NCI-H446 (cell line): ENCODE data around the gene ZNF221.
A peak's percentile ranks its signal among the peaks of the same experiment; 100 is the strongest.
"Not testable (repeated sequence)": the region's sequence is repeated elsewhere in the genome, so short reads cannot be mapped to it uniquely, and the experiment has no call there.

ENCODE experiments used
- DNase-seq, 2 experiments: peaks; one replicate each; lab custom pipeline; 2025; lab: John Stamatoyannopoulos, UW

ZNF221 gene

GRCh38 chr19:43950834-43951645 is at the start of gene ZNF221:
Gene ZNF221, plus strand, starts transcription at chr19:43951228. Its CDS starts 11,499 bp downstream, at chr19:43962727.
- DNase-seq: peak; percentile 84 to 97

DNA sequence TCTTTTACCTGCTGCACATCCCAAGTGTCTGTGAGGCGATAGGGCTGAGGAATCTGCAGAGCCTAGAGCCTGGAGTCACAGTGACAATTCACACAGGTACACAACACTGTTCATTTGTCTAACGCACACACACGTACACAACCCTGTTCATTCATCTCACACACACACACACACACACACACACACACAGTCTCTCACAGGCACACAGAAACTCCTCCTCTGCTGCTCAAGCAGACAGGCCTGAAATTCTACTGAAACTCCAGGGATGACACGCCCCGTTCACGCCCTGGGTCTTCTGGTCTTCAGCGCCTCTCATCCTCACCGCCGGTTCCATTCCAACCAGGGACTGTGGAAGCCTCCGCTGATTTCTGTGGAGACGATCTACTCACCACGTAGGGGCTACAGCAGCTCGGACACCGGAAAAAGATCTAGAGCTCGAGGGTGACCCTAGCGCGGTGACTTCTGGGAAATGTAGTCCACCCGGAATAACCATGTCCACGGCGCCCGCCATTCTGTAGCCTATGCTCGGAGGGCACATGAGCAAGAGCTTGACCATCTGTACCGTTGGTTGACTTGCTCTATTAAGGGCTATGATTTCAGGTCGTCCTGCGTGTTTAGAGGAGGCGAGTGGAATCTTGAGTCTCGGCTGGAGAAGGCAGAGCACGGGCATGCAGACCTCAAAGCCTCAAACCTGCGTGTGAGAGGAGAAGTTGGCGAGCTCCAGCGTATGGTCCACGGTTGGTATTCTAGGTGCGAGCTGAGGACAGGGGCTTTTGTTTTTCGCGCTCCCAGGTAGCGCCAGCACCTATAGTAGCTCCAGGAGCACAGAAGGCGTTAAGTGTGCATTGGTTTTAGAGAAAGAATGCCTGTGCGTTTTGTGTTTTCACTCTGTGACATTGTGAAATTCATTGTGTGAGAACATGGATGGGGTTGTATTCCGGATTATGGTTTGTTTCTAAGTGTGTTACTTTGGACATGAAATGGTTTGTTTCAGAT is 49.3 kb upstream of the ZNF221 start:
- DNase-seq: peak; percentile 19 to 67

DNA sequence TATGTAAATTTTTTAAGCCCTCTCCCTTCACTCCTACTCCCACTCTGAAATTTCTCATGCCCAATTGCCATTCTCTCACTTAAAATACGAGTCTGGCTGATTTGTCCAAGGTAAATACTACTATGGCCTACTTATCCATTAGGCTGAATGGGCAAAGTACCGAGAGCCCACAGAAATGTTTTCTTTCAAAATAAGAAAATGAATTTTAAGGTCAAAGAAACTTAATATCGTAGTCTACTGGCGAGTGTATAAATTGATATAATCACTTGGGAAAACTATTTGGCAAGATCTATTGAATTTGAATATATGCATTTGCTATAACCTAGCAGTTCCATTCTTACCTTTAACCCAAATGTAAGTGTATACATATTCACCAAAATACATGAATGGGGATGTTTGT is 48.6 kb upstream of the ZNF221 start:
- no peak for DNase-seq

GRCh38 chr19:43905897-43906296 is 45.1 kb upstream of the ZNF221 start:
- DNase-seq: no peak

DNA sequence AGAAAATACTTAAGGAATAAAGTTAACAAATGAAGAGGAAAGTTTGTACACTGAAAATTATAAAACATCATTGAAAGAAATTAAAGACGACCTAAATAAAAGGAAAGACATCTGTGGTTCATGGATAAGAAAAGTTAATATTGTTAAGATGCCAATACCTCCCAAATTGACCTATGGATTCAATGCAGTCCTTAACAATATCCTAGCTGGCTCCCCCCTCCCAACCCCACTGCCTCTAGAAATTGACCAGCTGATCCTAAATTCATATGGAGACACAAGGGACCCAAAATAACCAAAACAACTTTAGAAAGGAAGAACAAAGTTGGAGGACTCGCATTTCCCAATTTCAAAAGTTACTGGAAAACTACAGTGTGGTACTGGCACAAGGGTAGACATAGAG is 44.3 kb upstream of the ZNF221 start:
- DNase-seq: no peak

DNA sequence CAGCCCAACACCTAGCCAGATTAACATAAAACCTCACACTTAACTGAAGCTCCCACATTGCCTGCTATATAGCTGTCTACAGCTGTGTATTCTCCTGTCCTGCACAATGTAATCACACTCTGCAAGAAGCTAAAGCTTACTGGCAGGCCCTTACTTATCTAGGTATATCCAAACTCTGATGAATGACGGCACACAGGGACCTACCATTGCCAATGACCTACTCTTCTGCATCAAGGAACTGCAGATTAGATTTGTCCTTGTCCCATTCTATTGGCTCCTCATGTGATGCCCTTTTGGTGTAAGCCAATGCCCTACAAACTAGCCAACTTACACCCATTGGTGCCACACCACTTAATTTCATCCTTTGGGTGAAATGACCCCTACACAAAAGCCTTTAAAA is 42.4 kb upstream of the ZNF221 start:
- no peak for DNase-seq

- no peak for DNase-seq
These were observed 40.1 kb upstream of the ZNF221 start for GRCh38 chr19:43910884-43911283.

- no peak for DNase-seq
These were observed 37.6 kb upstream of the ZNF221 start for GRCh38 chr19:43913383-43913782.

DNA sequence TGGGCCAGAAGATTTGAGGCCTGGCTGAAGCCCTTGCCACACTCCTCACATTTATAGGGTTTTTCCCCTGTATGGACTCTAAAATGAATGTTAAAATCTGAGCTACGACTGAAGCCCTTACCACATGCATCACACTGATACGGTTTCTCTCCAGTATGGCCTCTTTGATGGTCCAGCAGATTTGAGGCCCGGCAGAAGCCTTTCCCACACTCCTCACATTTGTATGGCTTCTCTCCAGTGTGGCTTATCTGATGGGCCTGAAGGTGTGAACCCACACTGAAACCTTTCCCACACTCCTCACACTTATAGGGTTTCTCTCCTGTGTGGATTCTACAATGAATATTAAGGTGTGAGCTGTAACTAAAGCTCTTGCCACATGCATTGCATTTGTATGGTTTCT is 37.0 kb upstream of the ZNF221 start:
- DNase-seq: no peak

DNA sequence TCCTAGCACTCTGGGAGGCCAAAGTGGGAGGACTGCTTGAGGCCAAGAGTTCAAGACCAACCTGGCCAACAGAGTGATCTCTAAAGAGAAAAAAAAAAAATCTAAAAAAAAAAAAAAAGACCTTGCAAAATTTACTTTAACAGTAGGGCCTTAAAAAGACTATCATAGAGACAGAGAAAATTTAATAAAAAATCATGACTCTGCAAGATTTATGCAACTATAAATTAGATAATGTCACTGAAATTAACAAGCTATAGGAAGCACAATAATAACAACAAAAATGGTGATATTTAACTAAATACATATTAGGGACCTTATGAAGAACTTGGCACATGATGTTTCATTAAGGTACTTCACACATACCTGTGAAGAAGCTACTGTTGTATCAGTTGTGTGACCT is 27.2 kb upstream of the ZNF221 start:
- no peak for DNase-seq

DNA sequence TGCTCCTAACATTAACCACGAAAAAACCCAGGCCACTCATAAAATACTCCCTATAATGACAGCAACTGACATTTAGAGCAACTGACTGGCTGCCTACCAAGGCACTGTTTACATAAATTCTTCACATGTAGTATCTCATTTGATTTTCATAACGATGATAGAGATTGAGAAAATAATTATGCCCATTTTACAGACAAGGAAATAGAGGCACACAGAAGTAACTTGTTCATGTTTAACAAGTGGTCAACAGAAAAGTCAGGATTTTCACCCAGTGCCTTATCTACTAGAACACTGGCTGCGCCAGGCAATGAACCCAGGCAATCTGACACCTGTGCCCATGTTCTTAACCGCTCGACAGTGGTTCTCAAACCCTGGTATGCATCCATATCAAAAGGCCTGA is 22.2 kb upstream of the ZNF221 start:
- DNase-seq: no peak

DNA sequence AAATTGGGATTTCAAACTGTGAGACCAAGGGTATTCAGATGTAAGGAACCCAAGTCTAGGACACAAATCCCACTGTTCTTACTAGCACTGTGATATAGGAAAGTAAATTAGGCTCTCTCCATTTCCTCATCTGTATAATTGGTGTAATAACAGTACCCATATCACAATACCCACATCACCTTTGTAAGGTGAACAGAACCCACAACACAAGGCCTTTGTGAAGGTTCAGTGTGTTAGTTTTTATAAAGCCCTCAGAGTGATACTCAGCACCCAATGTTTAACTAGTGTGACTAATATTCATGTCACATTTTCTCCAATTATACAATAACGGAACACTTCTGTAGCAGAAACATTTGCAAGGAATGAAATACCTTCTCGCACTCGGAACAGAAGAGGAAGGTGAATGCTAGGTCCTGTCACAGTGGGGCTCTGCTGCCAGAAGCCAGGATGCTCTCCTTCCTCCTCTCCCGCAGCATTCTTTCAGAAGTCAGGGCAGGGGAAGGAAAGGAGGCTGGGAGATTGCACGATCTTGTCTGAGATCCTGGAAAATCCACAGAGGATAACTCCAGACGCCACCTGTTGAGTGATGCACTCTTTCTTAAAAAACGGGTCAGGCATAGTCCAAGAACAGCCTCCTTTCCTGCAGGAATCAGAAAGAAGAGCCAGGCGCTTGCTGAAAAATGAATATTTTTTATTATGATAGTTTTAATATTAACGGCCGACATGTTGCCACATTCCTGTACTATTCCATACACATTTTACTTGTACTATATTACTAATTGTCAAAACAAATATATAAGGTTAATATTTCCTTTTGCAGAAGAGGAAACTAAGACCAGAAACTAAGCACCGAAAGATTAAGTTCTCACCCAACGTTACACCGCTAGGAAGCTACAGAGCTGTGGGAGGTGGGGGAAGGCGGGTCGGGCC is 16.7 kb upstream of the ZNF221 start:
- DNase-seq: no peak

DNA sequence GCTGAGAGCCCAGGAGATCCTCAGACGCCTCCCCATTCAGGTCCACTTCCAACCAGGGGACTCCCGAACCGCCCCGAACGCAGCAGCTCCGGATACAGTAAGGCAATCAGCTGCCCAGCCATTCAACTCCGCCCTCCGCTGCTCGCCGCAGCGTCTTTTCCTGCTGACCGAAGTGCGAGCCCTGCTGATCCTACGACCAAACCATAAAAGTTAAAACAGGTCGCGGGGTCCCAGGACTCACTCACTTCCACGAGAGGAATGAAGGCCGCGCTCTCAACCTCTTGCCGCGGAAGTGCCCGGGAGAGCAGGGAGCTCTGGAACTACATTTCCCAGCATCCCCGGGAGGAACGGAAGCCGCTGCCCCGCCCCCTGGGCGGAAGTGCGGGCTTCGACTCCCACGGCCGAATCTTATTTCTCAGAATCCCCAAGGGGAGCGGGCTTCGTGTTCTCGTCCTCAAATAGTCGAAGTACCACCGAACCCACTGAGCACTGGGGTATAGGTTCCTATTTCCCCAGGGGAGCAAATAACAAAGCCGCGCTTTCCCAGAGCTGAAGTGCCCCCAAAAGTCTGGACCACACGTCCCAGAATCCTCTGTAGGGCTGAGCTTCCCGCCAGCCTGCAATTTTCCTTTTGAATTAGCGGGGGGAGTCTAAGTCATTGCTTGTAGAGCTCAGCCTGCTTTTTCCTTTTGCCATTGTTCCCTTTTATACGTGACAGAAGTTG is 15.9 kb upstream of the ZNF221 start, which contains the start of gene ZNF45:
ZNF45 (minus strand) TSS at position 298 of the 724 bp plus-strand sequence. CDS start 13,097 bp downstream, outside the sequence.
- DNase-seq: peak; percentile 87 to 93

- peak in 1 of 2 experiments; percentile 14 for DNase-seq
These were observed 14.8 kb upstream of the ZNF221 start for GRCh38 chr19:43936188-43936587.

- no peak for DNase-seq
These were observed 11.3 kb upstream of the ZNF221 start for GRCh38 chr19:43939557-43940260.

GRCh38 chr19:43940719-43941118 is 10.3 kb upstream of the ZNF221 start:
- DNase-seq: no peak

DNA sequence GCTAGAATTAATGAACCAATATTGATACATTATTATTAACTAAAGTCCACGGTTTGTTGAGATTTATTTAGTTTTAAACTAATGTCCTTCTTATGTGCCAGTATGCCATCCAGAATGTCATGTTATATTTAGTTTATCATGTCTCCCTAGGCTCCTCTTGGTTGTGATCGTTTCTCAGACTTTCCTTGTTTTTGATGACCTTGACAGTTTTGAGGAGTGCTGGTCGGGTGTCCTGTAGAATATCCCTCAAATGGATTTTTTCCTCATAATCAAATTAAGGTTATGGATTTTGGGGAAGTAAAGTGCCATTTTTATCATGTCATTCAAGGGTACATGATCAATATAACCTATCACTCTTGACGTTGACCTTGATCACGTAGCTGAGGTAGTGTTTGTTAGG is 9.8 kb upstream of the ZNF221 start:
- no peak for DNase-seq

GRCh38 chr19:43947412-43947811 is 3.6 kb upstream of the ZNF221 start:
- DNase-seq: not testable (repeated sequence)

DNA sequence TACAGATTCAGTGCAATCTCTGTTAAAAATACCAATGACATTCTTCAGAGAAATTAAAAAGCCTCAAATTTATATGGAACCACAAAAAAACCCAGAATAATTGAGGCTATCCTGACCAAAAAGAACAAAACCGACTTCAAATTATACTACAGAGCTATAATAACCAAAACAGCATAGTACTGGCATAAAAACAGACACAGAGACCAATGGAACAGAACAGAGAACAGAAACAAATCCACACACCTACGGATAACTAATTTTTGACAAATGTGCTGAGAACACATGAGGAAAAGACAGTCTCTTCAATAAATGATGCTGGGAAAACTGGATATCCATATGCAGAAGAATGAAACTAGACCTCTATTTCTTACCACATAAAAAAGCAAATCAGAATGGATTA is 1.2 kb upstream of the ZNF221 start:
- not testable (repeated sequence) for DNase-seq

DNA sequence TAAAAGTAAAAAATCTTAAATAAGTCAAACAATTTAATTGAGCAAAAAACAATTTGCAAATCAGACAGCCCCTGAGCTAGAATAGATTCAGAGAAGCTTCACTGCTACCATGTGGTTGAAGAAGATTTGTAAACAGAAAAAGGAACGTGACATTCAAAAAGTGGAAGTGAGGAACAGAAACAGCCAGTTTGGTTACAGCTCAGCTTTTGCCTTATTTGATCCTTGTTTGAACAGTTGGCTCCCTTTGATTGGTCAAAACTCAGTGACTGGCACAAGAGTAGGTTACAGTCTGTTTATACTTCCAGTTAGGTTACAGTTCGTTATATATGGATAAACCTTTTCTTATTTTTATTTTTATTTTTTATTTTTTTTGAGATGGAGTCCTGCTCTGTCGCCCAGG is 5.8 kb downstream of the ZNF221 start:
- DNase-seq: no peak
